SU-DHL-6 (cell line): ENCODE data around the gene UCP1.

Experiments used
- CTCF ChIP-seq: fragments of 200-600 bp; sonication (generic); IDR thresholded peaks from one replicate; pipeline ENCODE4 v1.5.1; 2017; ENCODE audit warnings: antibody characterized with exemption, mild to moderate bottlenecking, low read length, moderate library complexity; ENCODE audit not compliant: insufficient read depth, poor library complexity, severe bottlenecking
- EZH2phosphoT487 ChIP-seq: fragments of 200-600 bp; sonication (generic), shearing (Covaris generic); conservative IDR thresholded peaks from 2 replicates; pipeline ENCODE4 v1.6.1; 2018; ENCODE audit warnings: mild to moderate bottlenecking, antibody characterized with exemption, low read length, moderate library complexity, mixed read lengths

GRCh38 chr4:140579278-140579677, 10.5 kb upstream of the UCP1 start:
- TF ChIP-seq CTCF (no peak), EZH2phosphoT487 (no peak)
